GM12872 (cell line): ENCODE data around the gene SRGAP1.

ENCODE experiments used
- TF ChIP-seq, protein P1 (sequence below): IDR thresholded peaks from 3 replicates; pipeline ENCODE4 v1.5.1; 2011; ENCODE audit warnings: low read depth, mild to moderate bottlenecking, low read length, moderate library complexity; ENCODE audit not compliant: insufficient read depth

SRGAP1 gene

DNA sequence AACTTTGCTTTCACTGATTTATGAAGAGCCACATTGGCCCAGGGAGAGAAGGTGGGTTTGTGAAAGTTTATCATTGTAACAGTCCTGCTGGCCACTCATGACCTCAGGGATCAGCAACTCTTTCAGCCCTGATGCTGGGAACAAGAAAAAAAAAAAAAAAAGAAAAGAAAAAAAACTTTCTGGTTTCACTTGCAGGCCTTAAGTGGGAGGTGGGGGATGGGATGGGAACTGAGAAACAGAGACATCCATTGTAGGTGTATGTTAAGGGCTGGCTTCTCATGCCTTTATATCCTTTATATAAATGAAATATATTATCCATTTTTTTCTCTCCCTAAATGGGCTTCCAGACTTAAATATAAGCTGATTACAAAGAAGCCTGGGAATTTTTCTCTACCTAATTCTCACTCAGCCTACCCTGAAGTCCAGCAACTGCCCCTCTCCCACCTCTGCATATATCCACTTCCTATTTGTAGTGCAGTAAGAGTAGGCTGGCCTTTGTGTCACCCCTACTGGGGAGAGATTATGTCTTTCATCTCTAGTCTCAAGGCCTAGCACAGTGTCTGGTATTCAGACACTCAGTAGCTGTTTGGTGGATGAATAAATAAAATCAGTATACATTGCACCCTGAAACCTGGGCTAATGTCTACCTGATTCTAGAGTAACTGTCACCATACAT, 190.5 kb downstream of the SRGAP1 start:
- TF ChIP-seq, protein P1, sequence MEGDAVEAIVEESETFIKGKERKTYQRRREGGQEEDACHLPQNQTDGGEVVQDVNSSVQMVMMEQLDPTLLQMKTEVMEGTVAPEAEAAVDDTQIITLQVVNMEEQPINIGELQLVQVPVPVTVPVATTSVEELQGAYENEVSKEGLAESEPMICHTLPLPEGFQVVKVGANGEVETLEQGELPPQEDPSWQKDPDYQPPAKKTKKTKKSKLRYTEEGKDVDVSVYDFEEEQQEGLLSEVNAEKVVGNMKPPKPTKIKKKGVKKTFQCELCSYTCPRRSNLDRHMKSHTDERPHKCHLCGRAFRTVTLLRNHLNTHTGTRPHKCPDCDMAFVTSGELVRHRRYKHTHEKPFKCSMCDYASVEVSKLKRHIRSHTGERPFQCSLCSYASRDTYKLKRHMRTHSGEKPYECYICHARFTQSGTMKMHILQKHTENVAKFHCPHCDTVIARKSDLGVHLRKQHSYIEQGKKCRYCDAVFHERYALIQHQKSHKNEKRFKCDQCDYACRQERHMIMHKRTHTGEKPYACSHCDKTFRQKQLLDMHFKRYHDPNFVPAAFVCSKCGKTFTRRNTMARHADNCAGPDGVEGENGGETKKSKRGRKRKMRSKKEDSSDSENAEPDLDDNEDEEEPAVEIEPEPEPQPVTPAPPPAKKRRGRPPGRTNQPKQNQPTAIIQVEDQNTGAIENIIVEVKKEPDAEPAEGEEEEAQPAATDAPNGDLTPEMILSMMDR = no peak

DNA sequence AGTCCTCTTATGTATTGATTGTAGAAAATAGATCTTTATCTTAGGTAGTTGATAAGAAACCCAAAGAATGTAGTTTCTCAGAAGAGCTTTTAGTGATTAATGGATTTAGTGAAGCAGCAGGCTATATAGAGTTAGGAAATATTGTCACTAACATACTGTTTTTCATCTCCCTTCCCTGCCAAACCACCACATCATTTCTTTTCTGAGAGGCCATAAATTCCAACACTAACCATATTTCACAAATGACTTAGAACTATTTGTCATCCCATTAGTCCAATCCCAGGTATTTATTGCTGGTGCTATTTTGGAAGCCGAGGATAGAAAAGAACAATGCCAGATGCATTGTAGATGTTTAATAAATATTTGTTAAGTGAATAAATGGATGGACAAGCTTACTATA, 191.9 kb downstream of the SRGAP1 start:
- TF ChIP-seq, protein P1 = no peak

DNA sequence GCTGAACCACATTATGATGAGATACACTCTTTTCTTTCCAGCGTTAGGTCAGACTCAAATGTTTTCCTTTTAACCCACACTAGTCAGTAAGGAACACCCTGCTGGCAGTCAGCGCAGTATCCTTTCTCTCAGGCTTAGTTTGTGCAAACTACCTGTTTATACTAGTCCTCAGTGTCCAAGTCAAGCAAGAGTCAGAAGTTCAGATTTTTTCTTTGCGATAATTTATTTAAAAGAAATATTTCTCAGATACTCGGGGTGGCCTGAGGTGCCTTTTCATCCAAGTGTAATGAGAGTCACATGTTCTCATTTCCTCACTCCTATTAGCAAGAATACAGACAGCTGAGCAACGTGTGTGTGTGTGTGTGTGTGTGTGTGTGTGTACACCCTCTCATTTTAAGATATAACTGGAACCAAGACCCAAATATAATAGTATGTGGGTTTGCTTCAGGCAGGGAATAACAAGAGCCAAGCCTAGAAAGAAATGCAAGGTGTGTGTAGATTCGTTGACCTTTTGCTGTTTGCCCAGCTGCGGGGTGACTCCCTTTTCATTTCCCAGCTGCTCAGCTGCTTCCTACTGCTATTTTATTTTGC, 194.9 kb downstream of the SRGAP1 start:
- TF ChIP-seq, protein P1 = no peak

DNA sequence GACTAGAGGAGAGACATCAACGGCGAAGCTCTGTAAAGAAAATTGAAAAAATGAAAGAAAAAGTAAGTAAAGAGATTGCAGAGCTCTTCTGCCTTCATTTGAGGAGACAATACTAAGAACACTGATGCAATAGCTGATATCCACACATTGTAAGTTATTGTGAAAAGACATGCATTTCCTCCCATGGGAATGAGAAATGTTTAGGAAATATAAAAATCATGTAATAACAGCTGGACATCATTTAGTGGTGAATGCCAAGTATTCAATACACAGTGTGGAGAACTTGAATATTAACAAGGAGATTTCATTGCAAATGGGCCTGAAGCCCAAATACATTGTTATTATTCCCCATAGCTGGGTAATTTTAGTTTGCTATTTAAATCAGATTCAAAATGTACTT, 198.4 kb downstream of the SRGAP1 start:
- TF ChIP-seq, protein P1 = no peak

DNA sequence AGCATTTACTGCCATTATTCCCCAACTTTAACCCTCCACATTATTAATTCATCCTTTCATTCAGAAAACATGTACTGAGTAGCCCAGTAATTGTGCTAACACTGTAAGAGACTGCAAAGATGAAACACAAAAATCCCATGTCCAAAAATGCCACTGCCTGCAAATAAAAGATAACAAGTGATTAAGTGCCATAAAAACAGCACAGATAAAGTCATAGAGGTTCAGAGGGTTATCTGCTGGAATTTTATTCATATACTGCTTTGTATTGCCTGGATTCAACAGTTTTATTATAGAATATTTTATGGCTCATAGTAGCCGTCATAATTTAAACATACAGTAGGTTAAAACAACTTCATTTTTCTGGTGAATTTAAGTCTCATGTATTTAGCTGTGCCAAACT, 199.7 kb downstream of the SRGAP1 start:
- TF ChIP-seq, protein P1 = no peak

DNA sequence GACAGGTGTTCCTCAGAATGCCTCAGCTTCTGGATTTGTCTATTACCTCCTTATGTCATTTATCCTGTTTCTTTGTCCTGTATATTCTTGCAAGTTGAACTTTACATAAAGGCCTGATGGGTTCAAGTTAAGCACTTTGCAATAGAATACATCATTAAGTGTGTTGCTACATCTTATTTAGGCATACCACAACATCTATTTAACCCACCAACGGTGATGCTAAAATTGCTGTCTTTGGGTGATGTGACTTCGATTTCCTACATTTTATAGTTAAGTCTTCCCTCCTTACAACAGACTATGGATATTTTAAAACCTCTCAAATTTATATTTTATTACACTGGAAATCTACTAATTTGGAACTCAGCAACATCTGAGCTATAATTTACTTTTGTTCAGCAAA, 206.6 kb downstream of the SRGAP1 start:
- TF ChIP-seq, protein P1 = no peak

DNA sequence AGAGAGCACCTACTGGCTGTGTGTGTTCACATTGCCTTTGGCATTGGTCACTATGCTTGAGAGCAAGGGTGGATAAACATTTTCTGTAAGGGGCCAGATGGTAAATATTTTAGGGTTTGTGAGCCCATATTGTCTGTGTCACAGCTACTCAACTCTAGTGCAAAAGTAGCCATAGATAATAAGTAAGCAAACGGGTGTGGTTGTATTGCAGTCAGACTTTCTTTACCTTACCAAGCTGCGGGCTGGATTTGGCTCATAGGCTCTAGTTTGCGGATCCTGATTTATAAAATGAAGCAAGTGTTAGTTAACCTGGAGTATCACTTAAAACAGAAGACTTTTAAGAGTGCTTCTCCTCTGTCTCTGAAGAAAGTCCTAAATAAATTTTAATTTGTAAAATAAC, 208.6 kb downstream of the SRGAP1 start:
- TF ChIP-seq, protein P1 = no peak
